PFSK-1 (cell line): ENCODE results near the gene MYO1D.

Source experiments
- FOXP2 ChIP-seq: optimal IDR thresholded peaks from 2 replicates; pipeline ENCODE3; 2011; ENCODE audit warnings: borderline replicate concordance, control low read depth, inconsistent platforms; ENCODE audit not compliant: insufficient read depth; ENCODE audit errors: extremely low read length, extremely low read depth
- POLR2AphosphoS5 ChIP-seq: IDR thresholded peaks from 2 replicates; pipeline ENCODE4 v1.6.1; 2012; ENCODE audit warnings: low read depth, mild to moderate bottlenecking, control low read depth, low read length, moderate library complexity
- SIN3A ChIP-seq: IDR thresholded peaks from 2 replicates; pipeline ENCODE4 v1.6.1; 2012; ENCODE audit warnings: mild to moderate bottlenecking, low read length, moderate library complexity, borderline replicate concordance; ENCODE audit not compliant: insufficient read depth
- TAF1 ChIP-seq: IDR thresholded peaks from 2 replicates; pipeline ENCODE4 v1.6.1; 2012; ENCODE audit warnings: low read length, control low read depth, borderline replicate concordance; ENCODE audit not compliant: insufficient read depth
- TF ChIP-seq, protein P1 (sequence below), 2 experiments: IDR thresholded peaks; 2 replicates each; pipeline versions ENCODE4 v1.6.1 to v1.8.0; 2011 to 2012; ENCODE audit warnings: low read depth in 2 of 2, low read length in 2 of 2, control low read depth in 1 of 2, inconsistent platforms in 1 of 2, mild to moderate bottlenecking in 1 of 2, moderate library complexity in 1 of 2; ENCODE audit not compliant: insufficient read depth in 1 of 2

Gene MYO1D

DNA sequence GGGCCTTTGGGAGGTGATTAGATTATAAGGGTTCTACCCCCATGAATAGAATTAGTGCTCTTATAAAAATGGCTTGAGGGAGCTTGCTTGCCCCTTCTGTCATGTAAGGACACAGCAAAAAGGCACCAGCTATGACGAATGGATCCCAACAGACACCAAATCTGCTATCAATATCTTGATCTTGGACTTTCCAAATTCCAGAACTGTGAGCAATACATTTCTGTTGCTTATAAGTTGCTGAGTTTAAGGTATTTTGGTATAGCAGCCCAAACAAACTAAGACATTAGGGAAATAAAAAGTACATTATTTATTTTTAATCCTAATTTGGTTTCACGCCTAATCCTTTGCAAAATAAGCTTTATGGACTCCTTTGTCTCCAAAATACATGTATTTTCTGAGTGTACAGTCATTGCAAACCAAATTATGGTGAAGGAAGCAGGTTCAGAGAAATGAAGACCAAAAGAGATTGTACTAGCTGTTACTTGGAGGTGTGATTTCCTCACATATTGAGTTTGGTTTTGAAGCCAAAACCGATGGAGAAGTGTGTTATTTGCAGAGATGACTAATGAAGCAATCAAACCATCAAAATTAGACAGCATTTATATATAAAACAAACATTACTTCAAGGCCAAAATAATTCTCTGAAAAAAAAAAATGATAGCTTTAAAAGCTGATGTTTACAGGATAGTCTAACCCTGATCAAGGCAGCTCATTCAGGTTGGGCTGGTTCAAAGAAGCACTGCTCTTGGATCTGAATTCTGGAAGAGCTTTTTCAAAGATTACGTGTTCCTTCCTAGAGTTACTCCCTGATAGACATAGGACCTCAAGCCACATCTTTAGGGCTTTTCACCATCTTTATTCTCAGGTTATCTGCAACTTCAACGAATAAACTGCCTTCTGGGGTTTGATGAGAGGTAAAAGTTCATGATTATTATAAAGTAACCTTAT, 71.6 kb downstream of the MYO1D start:
- TF ChIP-seq FOXP2 (no peak), SIN3A (no peak), POLR2AphosphoS5 (no peak), TAF1 (no peak)
- TF ChIP-seq, protein P1, sequence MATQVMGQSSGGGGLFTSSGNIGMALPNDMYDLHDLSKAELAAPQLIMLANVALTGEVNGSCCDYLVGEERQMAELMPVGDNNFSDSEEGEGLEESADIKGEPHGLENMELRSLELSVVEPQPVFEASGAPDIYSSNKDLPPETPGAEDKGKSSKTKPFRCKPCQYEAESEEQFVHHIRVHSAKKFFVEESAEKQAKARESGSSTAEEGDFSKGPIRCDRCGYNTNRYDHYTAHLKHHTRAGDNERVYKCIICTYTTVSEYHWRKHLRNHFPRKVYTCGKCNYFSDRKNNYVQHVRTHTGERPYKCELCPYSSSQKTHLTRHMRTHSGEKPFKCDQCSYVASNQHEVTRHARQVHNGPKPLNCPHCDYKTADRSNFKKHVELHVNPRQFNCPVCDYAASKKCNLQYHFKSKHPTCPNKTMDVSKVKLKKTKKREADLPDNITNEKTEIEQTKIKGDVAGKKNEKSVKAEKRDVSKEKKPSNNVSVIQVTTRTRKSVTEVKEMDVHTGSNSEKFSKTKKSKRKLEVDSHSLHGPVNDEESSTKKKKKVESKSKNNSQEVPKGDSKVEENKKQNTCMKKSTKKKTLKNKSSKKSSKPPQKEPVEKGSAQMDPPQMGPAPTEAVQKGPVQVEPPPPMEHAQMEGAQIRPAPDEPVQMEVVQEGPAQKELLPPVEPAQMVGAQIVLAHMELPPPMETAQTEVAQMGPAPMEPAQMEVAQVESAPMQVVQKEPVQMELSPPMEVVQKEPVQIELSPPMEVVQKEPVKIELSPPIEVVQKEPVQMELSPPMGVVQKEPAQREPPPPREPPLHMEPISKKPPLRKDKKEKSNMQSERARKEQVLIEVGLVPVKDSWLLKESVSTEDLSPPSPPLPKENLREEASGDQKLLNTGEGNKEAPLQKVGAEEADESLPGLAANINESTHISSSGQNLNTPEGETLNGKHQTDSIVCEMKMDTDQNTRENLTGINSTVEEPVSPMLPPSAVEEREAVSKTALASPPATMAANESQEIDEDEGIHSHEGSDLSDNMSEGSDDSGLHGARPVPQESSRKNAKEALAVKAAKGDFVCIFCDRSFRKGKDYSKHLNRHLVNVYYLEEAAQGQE (IDR thresholded peaks at IDR 0.05; ENCODE audit: insufficient read depth in 1 of 2, low read depth in 2 of 2, low read length in 2 of 2): no peak

DNA sequence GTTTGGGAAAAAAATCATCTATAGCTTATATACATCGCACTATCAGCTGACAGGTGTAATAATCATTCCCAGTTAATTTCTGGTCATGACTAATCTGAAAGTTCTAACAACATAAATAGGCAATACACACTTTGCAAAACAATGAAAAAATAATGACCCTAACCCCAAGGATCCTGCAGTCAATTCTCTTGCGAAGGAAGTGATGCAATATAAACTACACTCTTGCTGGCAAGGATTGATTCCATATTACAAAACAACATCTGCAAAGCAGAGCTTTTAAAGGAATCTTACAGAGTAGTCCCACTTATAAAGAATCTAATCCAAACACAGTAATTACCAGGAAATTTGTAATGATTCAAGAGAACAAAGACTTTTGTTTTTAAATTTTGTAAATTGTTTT, 73.4 kb downstream of the MYO1D start:
- TF ChIP-seq POLR2AphosphoS5 (no peak), TAF1 (no peak), SIN3A (no peak), FOXP2 (no peak)
- TF ChIP-seq, protein P1 (IDR thresholded peaks at IDR 0.05; ENCODE audit: insufficient read depth in 1 of 2, low read depth in 2 of 2, low read length in 2 of 2): no peak

DNA sequence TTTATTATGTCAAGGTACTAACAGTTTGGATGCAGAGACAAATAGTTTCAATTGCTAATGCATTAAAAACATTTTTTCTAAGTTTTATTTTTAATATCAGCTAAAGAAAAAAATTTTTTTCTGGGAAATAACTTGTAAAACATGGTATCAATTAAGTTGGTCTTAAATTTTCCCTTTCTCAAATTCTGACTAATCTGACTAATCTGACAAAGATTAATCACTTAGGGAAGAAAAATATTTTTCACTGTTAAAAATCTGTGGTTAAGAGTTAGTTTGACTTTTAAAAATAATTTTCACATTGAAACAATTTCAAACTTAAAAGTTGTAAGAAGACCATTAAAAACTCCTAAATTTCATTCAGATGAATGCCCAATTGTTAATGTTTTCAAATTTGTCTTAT, 74.6 kb downstream of the MYO1D start:
- TF ChIP-seq POLR2AphosphoS5 (no peak), TAF1 (no peak), SIN3A (no peak), FOXP2 (no peak)
- TF ChIP-seq, protein P1 (IDR thresholded peaks at IDR 0.05; ENCODE audit: insufficient read depth in 1 of 2, low read depth in 2 of 2, low read length in 2 of 2): no peak

DNA sequence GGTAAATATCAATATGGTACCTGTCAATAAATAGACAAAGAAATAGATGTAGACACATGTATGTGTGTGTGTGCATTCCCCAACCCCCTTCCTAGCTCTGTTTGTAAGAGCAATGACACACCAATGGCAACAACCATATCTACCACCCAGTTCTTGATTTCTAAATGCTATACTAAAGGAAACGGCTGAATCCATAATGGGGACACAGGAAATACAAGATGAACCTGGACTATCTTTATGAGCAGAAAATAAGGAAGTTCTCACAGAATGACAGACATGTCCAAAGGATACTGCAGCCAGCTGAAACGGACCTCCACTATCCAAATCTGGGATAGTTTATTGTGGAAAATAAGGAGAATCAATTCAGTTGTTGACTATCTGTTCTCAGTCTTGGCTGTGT, 75.3 kb downstream of the MYO1D start:
- no peak for TF ChIP-seq POLR2AphosphoS5
- TF ChIP-seq, protein P1 (IDR thresholded peaks at IDR 0.05; ENCODE audit: insufficient read depth in 1 of 2, low read depth in 2 of 2, low read length in 2 of 2): no peak
- no peak for TF ChIP-seq TAF1
- TF ChIP-seq FOXP2: no peak
- no peak for TF ChIP-seq SIN3A

DNA sequence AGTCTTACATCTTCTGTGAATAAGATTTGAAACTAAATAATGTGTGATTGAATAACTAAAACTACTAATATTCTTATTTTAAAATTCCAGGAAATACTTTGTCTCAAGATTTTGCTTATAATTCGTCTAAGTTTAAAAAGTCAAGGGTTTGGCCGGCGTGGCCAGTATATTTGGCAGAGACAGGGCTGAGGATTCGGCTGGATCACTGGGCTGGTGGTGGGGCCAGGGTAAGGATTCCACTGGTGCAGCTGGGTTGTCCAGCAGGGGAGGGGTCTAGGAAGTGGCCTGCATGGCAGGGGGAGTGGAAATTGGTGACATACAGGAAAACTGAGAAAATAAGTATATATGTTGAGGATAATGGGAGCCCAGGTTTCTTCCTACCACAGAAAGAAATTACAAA, 75.7 kb downstream of the MYO1D start:
- TF ChIP-seq TAF1: no peak
- TF ChIP-seq SIN3A: no peak
- TF ChIP-seq FOXP2: no peak
- TF ChIP-seq, protein P1 (IDR thresholded peaks at IDR 0.05; ENCODE audit: insufficient read depth in 1 of 2, low read depth in 2 of 2, low read length in 2 of 2): no peak
- TF ChIP-seq POLR2AphosphoS5: no peak
